ENCODE results near the gene PIK3R1. TPM values are rescaled to one million over a fixed set of nuclear protein-coding genes. Genes with fewer than 3 reads are reported as not detected.

PIK3R1 gene
- total and polyA plus RNA-seq, 10 of the 15 experiments (the other 5 are each of a cell fraction or from before 2014, with no cell fraction given), result 7.8 to 38.4 (median 15.7) TPM

GRCh38 chr5:68274847-68275651 is 59.5 kb downstream of the PIK3R1 start (continued):
- no peak for TF ChIP-seq IKZF1 (conservative IDR thresholded peaks at IDR 0.05)
- no peak for TF ChIP-seq BMI1 (IDR thresholded peaks at IDR 0.05; ENCODE audit: borderline replicate concordance)
- no peak for TF ChIP-seq JUND (IDR thresholded peaks at IDR 0.05; ENCODE audit: low read depth, low read length)
- TF ChIP-seq NKRF (conservative IDR thresholded peaks at IDR 0.05), result no peak
- TF ChIP-seq POLR2A (IDR thresholded peaks at IDR 0.05; ENCODE audit: low read depth, low read length), result no peak
- TF ChIP-seq BRCA1 (IDR thresholded peaks at IDR 0.05; ENCODE audit: low read depth, low read length), result no peak
- TF ChIP-seq EGR1 (IDR thresholded peaks at IDR 0.05; ENCODE audit: borderline replicate concordance in 1 of 2, low read depth in 2 of 2, low read length in 2 of 2), result no peak
- peak; percentile 21 for TF ChIP-seq SKIL (IDR thresholded peaks at IDR 0.05; ENCODE audit: low read depth, poor library complexity, severe bottlenecking)
- TF ChIP-seq NRF1 (conservative IDR thresholded peaks at IDR 0.05; ENCODE audit: low read depth, low read length), result no peak
- TF ChIP-seq NFIC (IDR thresholded peaks at IDR 0.05; ENCODE audit: low read depth, low read length), result peak; percentile 89
- TF ChIP-seq MTA3 (IDR thresholded peaks at IDR 0.05; ENCODE audit: borderline replicate concordance, low read length), result no peak; the same call in 1 of the 2 replicates
- no peak for TF ChIP-seq ZBTB4 (CRISPR knock-in tag; IDR thresholded peaks at IDR 0.05)
- TF ChIP-seq E2F8 (IDR thresholded peaks at IDR 0.05; ENCODE audit: low read depth, partially characterized antibody), result no peak
- no peak for TF ChIP-seq WRNIP1 (IDR thresholded peaks at IDR 0.05; ENCODE audit: borderline replicate concordance, low read depth, low read length)

Data from GM12878 (cell line).